ENCODE results near the gene EDN2. TPM values are rescaled to one million over a fixed set of nuclear protein-coding genes. Genes with fewer than 3 reads are reported as not detected.

EDN2 gene
- total RNA-seq, 3 donors from 2014 or later = 2.3 to 3.8 TPM; not detected in 1

GRCh38 chr1:41498804-41499203, 14.3 kb upstream of the EDN2 start:
- peak in 1 of 3 donors; percentile 27 for TF ChIP-seq CTCF (IDR thresholded peaks at IDR 0.05)
- peak; percentile 31 to 84 (median 80) for TF ChIP-seq POLR2AphosphoS5 (IDR thresholded peaks at IDR 0.05)
- TF ChIP-seq POLR2A (IDR thresholded peaks at IDR 0.05) = no peak
- Histone ChIP-seq H3K27ac (peak overlapping the region; percentile 71 to 87), H3K4me3 (no peak overlapping the region), H3K36me3 (no peaks in the 10 kb centered on the region), H3K9me3 (no peaks in the 10 kb centered on the region), H3K4me1 (peaks cover 10 to 52% of the 10 kb centered on the region in 2 donors), H3K27me3 (no peaks in the 10 kb centered on the region)
- intact Hi-C loops (cut with DNase I; ENCODE audit: low total_unique reads) = no loop called here
- peak; percentile 78 to 94 for DNase-seq (ENCODE audit: low spot score in 2 of 2)

- Histone ChIP-seq H3K9me3 (no peaks in the 10 kb centered on the region), H3K4me1 (peaks cover 10 to 52% of the 10 kb centered on the region in 2 donors), H3K27me3 (no peaks in the 10 kb centered on the region), H3K36me3 (no peaks in the 10 kb centered on the region), H3K4me3 (no peak overlapping the region), H3K27ac (peak overlapping the region; percentile 71 to 87)
- intact Hi-C loops (cut with DNase I; ENCODE audit: low total_unique reads) = no loop called here
- TF ChIP-seq POLR2AphosphoS5 (IDR thresholded peaks at IDR 0.05) = no peak
- no peak for TF ChIP-seq CTCF (IDR thresholded peaks at IDR 0.05)
- TF ChIP-seq POLR2A (IDR thresholded peaks at IDR 0.05) = no peak
- no peak for DNase-seq (ENCODE audit: low spot score in 2 of 2)
These were observed 13.9 kb upstream of the EDN2 start for GRCh38 chr1:41498391-41498790.

- intact Hi-C loops (cut with DNase I; ENCODE audit: low total_unique reads) = no loop called here
These were observed 13.1 kb upstream of the EDN2 start for GRCh38 chr1:41497461-41498030.

GRCh38 chr1:41497056-41497440, 12.6 kb upstream of the EDN2 start:
- Histone ChIP-seq H3K4me1 (peaks cover 10 to 52% of the 10 kb centered on the region in 2 donors), H3K27me3 (no peaks in the 10 kb centered on the region), H3K9me3 (no peaks in the 10 kb centered on the region), H3K36me3 (no peaks in the 10 kb centered on the region), H3K27ac (peak overlapping the region; percentile 76 to 90), H3K4me3 (peak overlapping the region in 1 of 3 donors; percentile 63)
- DNase-seq (ENCODE audit: low spot score in 2 of 2) = peak in 1 of 2 donors; percentile 75
- intact Hi-C loops (cut with DNase I; ENCODE audit: low total_unique reads) = no loop called here
- TF ChIP-seq CTCF (IDR thresholded peaks at IDR 0.05) (no peak), POLR2AphosphoS5 (IDR thresholded peaks at IDR 0.05) (no peak), POLR2A (IDR thresholded peaks at IDR 0.05) (no peak)

More at GRCh38 chr1:41497461-41498030, 13.1 kb upstream of the EDN2 start:
- Histone ChIP-seq H3K9me3 (no peaks in the 10 kb centered on the region), H3K27me3 (no peaks in the 10 kb centered on the region), H3K36me3 (no peaks in the 10 kb centered on the region), H3K4me1 (peaks cover 10 to 52% of the 10 kb centered on the region in 2 donors), H3K27ac (peak overlapping the region; percentile 76 to 90), H3K4me3 (no peak overlapping the region)
- TF ChIP-seq POLR2AphosphoS5 (IDR thresholded peaks at IDR 0.05) (no peak), CTCF (IDR thresholded peaks at IDR 0.05) (no peak), POLR2A (IDR thresholded peaks at IDR 0.05) (no peak)
- no peak for DNase-seq (ENCODE audit: low spot score in 2 of 2)

All from breast epithelium (tissue), 4 donors.